HEK293 (cell line): ENCODE results near the gene TMEM128.
A peak's percentile ranks its signal among the peaks of the same experiment; 100 is the strongest.

ENCODE experiments used
- GFI1B ChIP-seq: fragments of 450-650 bp; formaldehyde crosslinking; IDR thresholded peaks from 2 replicates; pipeline ENCODE4 v1.5.1; 2016; ENCODE audit warnings: missing biosample characterization, missing genetic modification characterization
- GLIS1 ChIP-seq: fragments of 450-650 bp; formaldehyde crosslinking; IDR thresholded peaks from 2 replicates; pipeline ENCODE4 v1.5.1; 2016; ENCODE audit warnings: missing biosample characterization, missing genetic modification characterization
- GLIS2 ChIP-seq: fragments of 450-650 bp; formaldehyde crosslinking; IDR thresholded peaks from 2 replicates; pipeline ENCODE4 v1.5.1; 2016; ENCODE audit warnings: missing biosample characterization, missing genetic modification characterization
- KLF1 ChIP-seq: fragments of 450-650 bp; formaldehyde crosslinking; IDR thresholded peaks from 2 replicates; pipeline ENCODE4 v1.5.1; 2016; ENCODE audit warnings: missing biosample characterization, missing genetic modification characterization
- KLF10 ChIP-seq: fragments of 450-650 bp; IDR thresholded peaks from 2 replicates; pipeline ENCODE4 v1.5.1; 2018; ENCODE audit warnings: missing biosample characterization, mild to moderate bottlenecking, missing genetic modification characterization
- KLF16 ChIP-seq: fragments of 450-650 bp; formaldehyde crosslinking; IDR thresholded peaks from 2 replicates; pipeline ENCODE4 v1.5.1; 2017; ENCODE audit warnings: missing biosample characterization, missing genetic modification characterization
- KLF9 ChIP-seq: fragments of 450-650 bp; formaldehyde crosslinking; IDR thresholded peaks from 2 replicates; pipeline ENCODE4 v1.5.1; 2016; ENCODE audit warnings: missing biosample characterization, missing genetic modification characterization, low read depth
- SP2 ChIP-seq: fragments of 450-650 bp; formaldehyde crosslinking; IDR thresholded peaks from 2 replicates; pipeline ENCODE4 v1.5.1; 2016; ENCODE audit warnings: missing biosample characterization, missing genetic modification characterization
- SP7 ChIP-seq: fragments of 450-650 bp; formaldehyde crosslinking; IDR thresholded peaks from 2 replicates; pipeline ENCODE4 v1.5.1; 2016; ENCODE audit warnings: missing biosample characterization, missing genetic modification characterization
- ZBTB17 ChIP-seq: fragments of 450-650 bp; formaldehyde crosslinking; IDR thresholded peaks from 2 replicates; pipeline ENCODE4 v1.5.1; 2016; ENCODE audit warnings: missing biosample characterization, missing genetic modification characterization
- ZBTB21 ChIP-seq: fragments of 450-650 bp; formaldehyde crosslinking; IDR thresholded peaks from 2 replicates; pipeline ENCODE4 v1.5.1; 2017; ENCODE audit warnings: missing biosample characterization, missing genetic modification characterization
- ZBTB48 ChIP-seq: fragments of 450-650 bp; formaldehyde crosslinking; IDR thresholded peaks from 2 replicates; pipeline ENCODE4 v1.5.1; 2016; ENCODE audit warnings: missing biosample characterization, missing genetic modification characterization
- ZFHX2 ChIP-seq: fragments of 450-650 bp; formaldehyde crosslinking; conservative IDR thresholded peaks from 2 replicates; pipeline ENCODE4 v1.5.1; 2016; ENCODE audit warnings: missing biosample characterization, missing genetic modification characterization
- ZNF239 ChIP-seq: fragments of 450-650 bp; formaldehyde crosslinking; IDR thresholded peaks from 2 replicates; pipeline ENCODE4 v1.5.1; 2016; ENCODE audit warnings: missing biosample characterization, missing genetic modification characterization
- ZNF335 ChIP-seq: fragments of 450-650 bp; formaldehyde crosslinking; conservative IDR thresholded peaks from 2 replicates; pipeline ENCODE4 v1.5.1; 2016; ENCODE audit warnings: missing biosample characterization, missing genetic modification characterization
- ZNF549 ChIP-seq: fragments of 450-650 bp; IDR thresholded peaks from 2 replicates; pipeline ENCODE4 v1.5.1; 2018; ENCODE audit warnings: missing biosample characterization, missing genetic modification characterization, mild to moderate bottlenecking, inconsistent platforms, moderate library complexity
- ZNF561 ChIP-seq: fragments of 450-650 bp; IDR thresholded peaks from 2 replicates; pipeline ENCODE4 v1.5.1; 2018; ENCODE audit warnings: missing biosample characterization, missing genetic modification characterization, borderline replicate concordance
- ZNF660 ChIP-seq: fragments of 450-650 bp; IDR thresholded peaks from 2 replicates; pipeline ENCODE4 v1.5.1; 2018; ENCODE audit warnings: missing biosample characterization, mild to moderate bottlenecking, missing genetic modification characterization
- ZNF747 ChIP-seq: fragments of 450-650 bp; formaldehyde crosslinking; IDR thresholded peaks from 2 replicates; pipeline ENCODE4 v1.5.1; 2016; ENCODE audit warnings: missing biosample characterization, missing genetic modification characterization
- ZNF843 ChIP-seq: fragments of 450-650 bp; formaldehyde crosslinking; IDR thresholded peaks from 2 replicates; pipeline ENCODE4 v1.5.1; 2016; ENCODE audit warnings: missing biosample characterization, missing genetic modification characterization
- TF ChIP-seq, protein P1 (sequence below): fragments of 450-650 bp; formaldehyde crosslinking; IDR thresholded peaks from 2 replicates; pipeline ENCODE4 v1.5.1; 2016; ENCODE audit warnings: missing biosample characterization, missing genetic modification characterization
- TF ChIP-seq, protein P2 (sequence below): fragments of 450-650 bp; formaldehyde crosslinking; IDR thresholded peaks from 2 replicates; pipeline ENCODE4 v1.5.1; 2017; ENCODE audit warnings: missing biosample characterization, mild to moderate bottlenecking, missing genetic modification characterization, moderate library complexity
- TF ChIP-seq, protein P3 (sequence below): fragments of 450-650 bp; formaldehyde crosslinking; conservative IDR thresholded peaks from 2 replicates; pipeline ENCODE4 v1.5.1; 2016; ENCODE audit warnings: low read depth, missing biosample characterization, missing genetic modification characterization
- TF ChIP-seq, protein P4 (sequence below): sonication (generic); formaldehyde crosslinking; IDR thresholded peaks from 2 replicates; pipeline ENCODE4 v1.8.1; 2022; ENCODE audit warnings: mild to moderate bottlenecking, moderate library complexity, missing genetic modification reagents
- TF ChIP-seq, protein P5 (sequence below): fragments of 450-650 bp; formaldehyde crosslinking; conservative IDR thresholded peaks from 2 replicates; pipeline ENCODE4 v1.5.1; 2016; ENCODE audit warnings: low read depth, missing biosample characterization, missing genetic modification characterization

The TMEM128 gene

DNA sequence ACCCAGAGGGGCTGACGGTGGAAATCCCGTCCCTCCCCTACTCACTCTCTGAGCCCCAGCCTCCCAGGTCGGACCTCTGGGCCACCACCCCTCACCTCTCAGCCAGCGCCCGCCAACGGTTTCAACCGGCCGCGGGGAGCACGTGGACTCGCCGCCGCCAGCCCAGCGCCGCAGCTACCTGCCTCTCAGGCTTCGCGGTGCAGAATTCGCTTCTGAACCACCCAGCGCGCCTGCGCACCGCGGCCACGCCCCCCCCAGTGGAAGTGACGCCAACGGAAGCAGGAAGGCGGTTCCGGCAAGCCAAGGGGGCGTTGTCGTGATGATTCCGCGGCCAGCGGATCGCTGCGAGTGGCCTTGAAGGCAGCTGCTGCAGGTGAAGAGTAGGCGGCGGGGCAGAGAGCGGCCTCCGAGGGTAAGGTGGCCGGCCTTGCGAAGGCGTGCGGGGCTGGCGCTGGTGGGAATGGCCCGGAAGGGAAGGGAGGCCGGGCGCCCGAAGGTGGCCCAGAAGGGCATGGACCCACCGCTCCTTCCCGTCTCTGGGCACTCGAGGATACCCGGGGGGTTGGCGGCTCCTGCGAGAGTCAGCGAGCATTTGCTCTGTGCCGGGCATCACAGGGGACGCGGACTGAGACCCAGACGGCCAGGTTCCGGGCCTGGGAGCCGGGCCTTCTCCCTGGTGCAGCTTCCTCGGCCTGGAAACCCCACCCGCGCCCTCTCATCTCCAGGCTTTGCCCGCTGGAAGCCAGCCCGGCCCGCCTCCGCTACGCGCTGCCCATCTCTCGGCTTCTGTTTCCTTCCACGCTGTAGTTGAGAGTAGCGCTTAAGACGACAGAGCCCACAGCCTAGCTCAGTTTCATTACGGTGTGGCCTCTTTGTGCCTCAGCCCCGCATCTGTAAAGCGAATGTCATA is 42.2 kb upstream of the TMEM128 start, which contains the start of the genes LYAR and ZBTB49 (continued):
- TF ChIP-seq, protein P1, sequence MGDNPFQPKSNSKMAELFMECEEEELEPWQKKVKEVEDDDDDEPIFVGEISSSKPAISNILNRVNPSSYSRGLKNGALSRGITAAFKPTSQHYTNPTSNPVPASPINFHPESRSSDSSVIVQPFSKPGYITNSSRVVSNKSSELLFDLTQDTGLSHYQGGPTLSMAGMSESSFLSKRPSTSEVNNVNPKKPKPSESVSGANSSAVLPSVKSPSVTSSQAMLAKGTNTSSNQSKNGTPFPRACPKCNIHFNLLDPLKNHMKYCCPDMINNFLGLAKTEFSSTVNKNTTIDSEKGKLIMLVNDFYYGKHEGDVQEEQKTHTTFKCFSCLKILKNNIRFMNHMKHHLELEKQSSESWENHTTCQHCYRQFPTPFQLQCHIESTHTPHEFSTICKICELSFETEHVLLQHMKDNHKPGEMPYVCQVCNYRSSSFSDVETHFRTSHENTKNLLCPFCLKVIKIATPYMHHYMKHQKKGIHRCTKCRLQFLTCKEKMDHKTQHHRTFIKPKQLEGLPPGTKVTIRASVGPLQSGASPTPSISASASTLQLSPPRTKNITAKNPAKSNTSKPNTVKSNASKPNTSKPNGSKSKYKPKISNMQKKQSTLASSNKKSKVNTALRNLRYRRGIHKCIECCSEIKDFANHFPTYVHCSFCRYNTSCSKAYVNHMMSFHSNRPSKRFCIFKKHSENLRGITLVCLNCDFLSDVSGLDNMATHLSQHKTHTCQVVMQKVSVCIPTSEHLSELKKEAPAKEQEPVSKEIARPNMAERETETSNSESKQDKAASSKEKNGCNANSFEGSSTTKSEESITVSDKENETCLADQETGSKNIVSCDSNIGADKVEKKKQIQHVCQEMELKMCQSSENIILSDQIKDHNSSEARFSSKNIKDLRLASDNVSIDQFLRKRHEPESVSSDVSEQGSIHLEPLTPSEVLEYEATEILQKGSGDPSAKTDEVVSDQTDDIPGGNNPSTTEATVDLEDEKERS (tag by site-specific recombination), result 0 out of 2 replicates have a peak, but pooled peaks have one; percentile 9
- TF ChIP-seq, protein P2, sequence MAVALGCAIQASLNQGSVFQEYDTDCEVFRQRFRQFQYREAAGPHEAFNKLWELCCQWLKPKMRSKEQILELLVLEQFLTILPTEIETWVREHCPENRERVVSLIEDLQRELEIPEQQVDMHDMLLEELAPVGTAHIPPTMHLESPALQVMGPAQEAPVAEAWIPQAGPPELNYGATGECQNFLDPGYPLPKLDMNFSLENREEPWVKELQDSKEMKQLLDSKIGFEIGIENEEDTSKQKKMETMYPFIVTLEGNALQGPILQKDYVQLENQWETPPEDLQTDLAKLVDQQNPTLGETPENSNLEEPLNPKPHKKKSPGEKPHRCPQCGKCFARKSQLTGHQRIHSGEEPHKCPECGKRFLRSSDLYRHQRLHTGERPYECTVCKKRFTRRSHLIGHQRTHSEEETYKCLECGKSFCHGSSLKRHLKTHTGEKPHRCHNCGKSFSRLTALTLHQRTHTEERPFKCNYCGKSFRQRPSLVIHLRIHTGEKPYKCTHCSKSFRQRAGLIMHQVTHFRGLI (tag by site-specific recombination), result peak; percentile 84
- TF ChIP-seq ZFHX2 (tag by site-specific recombination) (peak; percentile 80), ZBTB17 (tag by site-specific recombination) (peak; percentile 18; the same call in 1 of the 2 replicates), ZNF549 (no peak), KLF16 (tag by site-specific recombination) (peak; percentile 94), SP7 (peak; percentile 42; the same call in 1 of the 2 replicates), ZNF239 (tag by site-specific recombination) (no peak), GLIS1 (peak; percentile 46), ZNF660 (tag by site-specific recombination) (peak; percentile 52; the same call in 1 of the 2 replicates), GFI1B (tag by site-specific recombination) (no peak), KLF10 (tag by site-specific recombination) (peak; percentile 85), ZNF561 (tag by site-specific recombination) (no peak), ZNF335 (tag by site-specific recombination) (peak; percentile 60; the same call in 1 of the 2 replicates), KLF1 (tag by site-specific recombination) (peak; percentile 45; the same call in 1 of the 2 replicates), ZBTB48 (tag by site-specific recombination) (peak; percentile 27; the same call in 1 of the 2 replicates), GLIS2 (peak; percentile 93), KLF9 (peak; percentile 99), ZNF747 (no peak), SP2 (tag by site-specific recombination) (peak; percentile 96), ZNF843 (tag by site-specific recombination) (no peak), ZBTB21 (tag by site-specific recombination) (peak; percentile 60; the same call in 1 of the 2 replicates)
- TF ChIP-seq, protein P3, sequence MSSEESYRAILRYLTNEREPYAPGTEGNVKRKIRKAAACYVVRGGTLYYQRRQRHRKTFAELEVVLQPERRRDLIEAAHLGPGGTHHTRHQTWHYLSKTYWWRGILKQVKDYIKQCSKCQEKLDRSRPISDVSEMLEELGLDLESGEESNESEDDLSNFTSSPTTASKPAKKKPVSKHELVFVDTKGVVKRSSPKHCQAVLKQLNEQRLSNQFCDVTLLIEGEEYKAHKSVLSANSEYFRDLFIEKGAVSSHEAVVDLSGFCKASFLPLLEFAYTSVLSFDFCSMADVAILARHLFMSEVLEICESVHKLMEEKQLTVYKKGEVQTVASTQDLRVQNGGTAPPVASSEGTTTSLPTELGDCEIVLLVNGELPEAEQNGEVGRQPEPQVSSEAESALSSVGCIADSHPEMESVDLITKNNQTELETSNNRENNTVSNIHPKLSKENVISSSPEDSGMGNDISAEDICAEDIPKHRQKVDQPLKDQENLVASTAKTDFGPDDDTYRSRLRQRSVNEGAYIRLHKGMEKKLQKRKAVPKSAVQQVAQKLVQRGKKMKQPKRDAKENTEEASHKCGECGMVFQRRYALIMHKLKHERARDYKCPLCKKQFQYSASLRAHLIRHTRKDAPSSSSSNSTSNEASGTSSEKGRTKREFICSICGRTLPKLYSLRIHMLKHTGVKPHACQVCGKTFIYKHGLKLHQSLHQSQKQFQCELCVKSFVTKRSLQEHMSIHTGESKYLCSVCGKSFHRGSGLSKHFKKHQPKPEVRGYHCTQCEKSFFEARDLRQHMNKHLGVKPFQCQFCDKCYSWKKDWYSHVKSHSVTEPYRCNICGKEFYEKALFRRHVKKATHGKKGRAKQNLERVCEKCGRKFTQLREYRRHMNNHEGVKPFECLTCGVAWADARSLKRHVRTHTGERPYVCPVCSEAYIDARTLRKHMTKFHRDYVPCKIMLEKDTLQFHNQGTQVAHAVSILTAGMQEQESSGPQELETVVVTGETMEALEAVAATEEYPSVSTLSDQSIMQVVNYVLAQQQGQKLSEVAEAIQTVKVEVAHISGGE (tag by site-specific recombination), result peak; percentile 81
- TF ChIP-seq, protein P4, sequence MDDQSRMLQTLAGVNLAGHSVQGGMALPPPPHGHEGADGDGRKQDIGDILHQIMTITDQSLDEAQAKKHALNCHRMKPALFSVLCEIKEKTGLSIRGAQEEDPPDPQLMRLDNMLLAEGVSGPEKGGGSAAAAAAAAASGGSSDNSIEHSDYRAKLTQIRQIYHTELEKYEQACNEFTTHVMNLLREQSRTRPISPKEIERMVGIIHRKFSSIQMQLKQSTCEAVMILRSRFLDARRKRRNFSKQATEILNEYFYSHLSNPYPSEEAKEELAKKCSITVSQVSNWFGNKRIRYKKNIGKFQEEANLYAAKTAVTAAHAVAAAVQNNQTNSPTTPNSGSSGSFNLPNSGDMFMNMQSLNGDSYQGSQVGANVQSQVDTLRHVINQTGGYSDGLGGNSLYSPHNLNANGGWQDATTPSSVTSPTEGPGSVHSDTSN (CRISPR knock-in tag), result peak; percentile 63; the same call in 1 of the 2 replicates
- TF ChIP-seq, protein P5, sequence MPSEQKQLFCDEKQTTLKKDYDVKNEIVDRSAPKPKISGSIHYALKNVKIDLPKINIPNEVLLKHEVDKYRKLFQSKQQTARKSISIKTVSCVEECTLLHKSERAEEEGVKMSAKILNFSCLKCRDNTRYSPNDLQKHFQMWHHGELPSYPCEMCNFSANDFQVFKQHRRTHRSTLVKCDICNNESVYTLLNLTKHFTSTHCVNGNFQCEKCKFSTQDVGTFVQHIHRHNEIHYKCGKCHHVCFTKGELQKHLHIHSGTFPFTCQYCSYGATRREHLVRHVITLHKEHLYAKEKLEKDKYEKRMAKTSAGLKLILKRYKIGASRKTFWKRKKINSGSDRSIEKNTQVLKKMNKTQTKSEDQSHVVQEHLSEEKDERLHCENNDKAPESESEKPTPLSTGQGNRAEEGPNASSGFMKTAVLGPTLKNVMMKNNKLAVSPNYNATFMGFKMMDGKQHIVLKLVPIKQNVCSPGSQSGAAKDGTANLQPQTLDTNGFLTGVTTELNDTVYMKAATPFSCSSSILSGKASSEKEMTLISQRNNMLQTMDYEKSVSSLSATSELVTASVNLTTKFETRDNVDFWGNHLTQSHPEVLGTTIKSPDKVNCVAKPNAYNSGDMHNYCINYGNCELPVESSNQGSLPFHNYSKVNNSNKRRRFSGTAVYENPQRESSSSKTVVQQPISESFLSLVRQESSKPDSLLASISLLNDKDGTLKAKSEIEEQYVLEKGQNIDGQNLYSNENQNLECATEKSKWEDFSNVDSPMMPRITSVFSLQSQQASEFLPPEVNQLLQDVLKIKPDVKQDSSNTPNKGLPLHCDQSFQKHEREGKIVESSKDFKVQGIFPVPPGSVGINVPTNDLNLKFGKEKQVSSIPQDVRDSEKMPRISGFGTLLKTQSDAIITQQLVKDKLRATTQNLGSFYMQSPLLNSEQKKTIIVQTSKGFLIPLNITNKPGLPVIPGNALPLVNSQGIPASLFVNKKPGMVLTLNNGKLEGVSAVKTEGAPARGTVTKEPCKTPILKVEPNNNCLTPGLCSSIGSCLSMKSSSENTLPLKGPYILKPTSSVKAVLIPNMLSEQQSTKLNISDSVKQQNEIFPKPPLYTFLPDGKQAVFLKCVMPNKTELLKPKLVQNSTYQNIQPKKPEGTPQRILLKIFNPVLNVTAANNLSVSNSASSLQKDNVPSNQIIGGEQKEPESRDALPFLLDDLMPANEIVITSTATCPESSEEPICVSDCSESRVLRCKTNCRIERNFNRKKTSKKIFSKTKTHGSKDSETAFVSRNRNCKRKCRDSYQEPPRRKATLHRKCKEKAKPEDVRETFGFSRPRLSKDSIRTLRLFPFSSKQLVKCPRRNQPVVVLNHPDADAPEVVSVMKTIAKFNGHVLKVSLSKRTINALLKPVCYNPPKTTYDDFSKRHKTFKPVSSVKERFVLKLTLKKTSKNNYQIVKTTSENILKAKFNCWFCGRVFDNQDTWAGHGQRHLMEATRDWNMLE, result peak; percentile 46; the same call in 1 of the 2 replicates
